Neural cell (in vitro differentiated cells): ENCODE results near the gene TNS3.

ENCODE experiments used
- EP300 ChIP-seq: fragments of 450-650 bp; conservative IDR thresholded peaks from 2 replicates; pipeline ENCODE4 v1.6.1; 2014; ENCODE audit warnings: antibody characterized with exemption, mild to moderate bottlenecking, moderate library complexity; ENCODE audit not compliant: poor library complexity, severe bottlenecking
- EZH2 ChIP-seq: fragments of 200-600, 300-800 bp; shearing (Covaris generic), sonication (generic); IDR thresholded peaks from 2 replicates; pipeline ENCODE4 v1.6.1; 2014; ENCODE audit warnings: antibody characterized with exemption, low read length, borderline replicate concordance, mild to moderate bottlenecking; ENCODE audit not compliant: insufficient read depth, poor library complexity, severe bottlenecking
- MXI1 ChIP-seq: fragments of 450-650 bp; conservative IDR thresholded peaks from 2 replicates; pipeline ENCODE4 v1.6.1; 2014; ENCODE audit warnings: antibody characterized with exemption, mild to moderate bottlenecking; ENCODE audit not compliant: poor library complexity, severe bottlenecking
- POLR2AphosphoS5 ChIP-seq: IDR thresholded peaks from 2 replicates; pipeline ENCODE4 v1.6.1; 2012
- RAD21 ChIP-seq: fragments of 450-650 bp; conservative IDR thresholded peaks from 2 replicates; pipeline ENCODE4 v1.6.1; 2014; ENCODE audit warnings: antibody characterized with exemption, mild to moderate bottlenecking, moderate library complexity
- SMC3 ChIP-seq: fragments of 450-650 bp; conservative IDR thresholded peaks from 2 replicates; pipeline ENCODE4 v1.6.1; 2014; ENCODE audit warnings: antibody characterized with exemption, mild to moderate bottlenecking, moderate library complexity; ENCODE audit not compliant: poor library complexity
- TAF1 ChIP-seq: IDR thresholded peaks from 2 replicates; pipeline ENCODE4 v1.6.1; 2012; ENCODE audit warnings: low read depth
- TF ChIP-seq, protein P1 (sequence below): fragments of 450-650 bp; IDR thresholded peaks from 2 replicates; pipeline ENCODE4 v1.5.1; 2014; ENCODE audit warnings: antibody characterized with exemption, mild to moderate bottlenecking, moderate library complexity; ENCODE audit not compliant: poor library complexity, severe bottlenecking
- TF ChIP-seq, protein P2 (sequence below): IDR thresholded peaks from 2 replicates; pipeline ENCODE4 v1.6.1; 2012; ENCODE audit warnings: borderline replicate concordance

DNA sequence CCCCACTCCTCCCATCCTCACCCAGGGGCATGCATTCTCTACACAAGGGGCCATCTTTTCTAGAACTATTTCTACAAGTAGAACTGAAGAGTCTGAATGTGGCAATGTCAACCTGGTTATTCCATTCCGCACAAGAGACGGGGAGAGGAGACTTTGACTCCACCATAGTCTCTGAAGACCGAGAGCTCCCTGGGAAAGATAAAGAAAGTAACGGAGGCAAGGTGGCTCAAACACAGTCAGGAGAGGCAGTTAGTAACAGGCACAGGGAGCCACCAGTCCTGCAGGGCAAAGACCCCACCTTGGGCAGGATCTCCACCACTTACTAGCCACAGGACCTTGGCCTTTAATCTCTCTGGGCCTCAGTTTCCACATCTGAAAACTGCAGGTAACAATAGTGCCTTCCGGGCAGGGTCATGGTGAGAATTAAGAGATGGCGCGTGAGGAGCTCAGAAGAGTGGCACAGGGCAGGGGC, 100.3 kb downstream of the TNS3 start:
- TF ChIP-seq, protein P1, sequence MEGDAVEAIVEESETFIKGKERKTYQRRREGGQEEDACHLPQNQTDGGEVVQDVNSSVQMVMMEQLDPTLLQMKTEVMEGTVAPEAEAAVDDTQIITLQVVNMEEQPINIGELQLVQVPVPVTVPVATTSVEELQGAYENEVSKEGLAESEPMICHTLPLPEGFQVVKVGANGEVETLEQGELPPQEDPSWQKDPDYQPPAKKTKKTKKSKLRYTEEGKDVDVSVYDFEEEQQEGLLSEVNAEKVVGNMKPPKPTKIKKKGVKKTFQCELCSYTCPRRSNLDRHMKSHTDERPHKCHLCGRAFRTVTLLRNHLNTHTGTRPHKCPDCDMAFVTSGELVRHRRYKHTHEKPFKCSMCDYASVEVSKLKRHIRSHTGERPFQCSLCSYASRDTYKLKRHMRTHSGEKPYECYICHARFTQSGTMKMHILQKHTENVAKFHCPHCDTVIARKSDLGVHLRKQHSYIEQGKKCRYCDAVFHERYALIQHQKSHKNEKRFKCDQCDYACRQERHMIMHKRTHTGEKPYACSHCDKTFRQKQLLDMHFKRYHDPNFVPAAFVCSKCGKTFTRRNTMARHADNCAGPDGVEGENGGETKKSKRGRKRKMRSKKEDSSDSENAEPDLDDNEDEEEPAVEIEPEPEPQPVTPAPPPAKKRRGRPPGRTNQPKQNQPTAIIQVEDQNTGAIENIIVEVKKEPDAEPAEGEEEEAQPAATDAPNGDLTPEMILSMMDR = no peak
- TF ChIP-seq RAD21 = no peak
- TF ChIP-seq TAF1 = no peak
- no peak for TF ChIP-seq EP300
- no peak for TF ChIP-seq POLR2AphosphoS5
- TF ChIP-seq EZH2 = no peak
- TF ChIP-seq SMC3 = no peak
- no peak for TF ChIP-seq MXI1
- TF ChIP-seq, protein P2, sequence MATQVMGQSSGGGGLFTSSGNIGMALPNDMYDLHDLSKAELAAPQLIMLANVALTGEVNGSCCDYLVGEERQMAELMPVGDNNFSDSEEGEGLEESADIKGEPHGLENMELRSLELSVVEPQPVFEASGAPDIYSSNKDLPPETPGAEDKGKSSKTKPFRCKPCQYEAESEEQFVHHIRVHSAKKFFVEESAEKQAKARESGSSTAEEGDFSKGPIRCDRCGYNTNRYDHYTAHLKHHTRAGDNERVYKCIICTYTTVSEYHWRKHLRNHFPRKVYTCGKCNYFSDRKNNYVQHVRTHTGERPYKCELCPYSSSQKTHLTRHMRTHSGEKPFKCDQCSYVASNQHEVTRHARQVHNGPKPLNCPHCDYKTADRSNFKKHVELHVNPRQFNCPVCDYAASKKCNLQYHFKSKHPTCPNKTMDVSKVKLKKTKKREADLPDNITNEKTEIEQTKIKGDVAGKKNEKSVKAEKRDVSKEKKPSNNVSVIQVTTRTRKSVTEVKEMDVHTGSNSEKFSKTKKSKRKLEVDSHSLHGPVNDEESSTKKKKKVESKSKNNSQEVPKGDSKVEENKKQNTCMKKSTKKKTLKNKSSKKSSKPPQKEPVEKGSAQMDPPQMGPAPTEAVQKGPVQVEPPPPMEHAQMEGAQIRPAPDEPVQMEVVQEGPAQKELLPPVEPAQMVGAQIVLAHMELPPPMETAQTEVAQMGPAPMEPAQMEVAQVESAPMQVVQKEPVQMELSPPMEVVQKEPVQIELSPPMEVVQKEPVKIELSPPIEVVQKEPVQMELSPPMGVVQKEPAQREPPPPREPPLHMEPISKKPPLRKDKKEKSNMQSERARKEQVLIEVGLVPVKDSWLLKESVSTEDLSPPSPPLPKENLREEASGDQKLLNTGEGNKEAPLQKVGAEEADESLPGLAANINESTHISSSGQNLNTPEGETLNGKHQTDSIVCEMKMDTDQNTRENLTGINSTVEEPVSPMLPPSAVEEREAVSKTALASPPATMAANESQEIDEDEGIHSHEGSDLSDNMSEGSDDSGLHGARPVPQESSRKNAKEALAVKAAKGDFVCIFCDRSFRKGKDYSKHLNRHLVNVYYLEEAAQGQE = no peak
